NCI-H345 treated with DMSO at 0.1 percent for 48 hours (cell line): ENCODE data around the gene PSAP.
A peak's percentile ranks its signal among the peaks of the same experiment; 100 is the strongest.
"Not testable (repeated sequence)": the region's sequence is repeated elsewhere in the genome, so short reads cannot be mapped to it uniquely, and the experiment has no call there.

ENCODE experiments used
- DNase-seq: peaks from one replicate; lab custom pipeline; 2025; ENCODE audit not compliant: unreplicated experiment; lab: John Stamatoyannopoulos, UW

PSAP gene

DNA sequence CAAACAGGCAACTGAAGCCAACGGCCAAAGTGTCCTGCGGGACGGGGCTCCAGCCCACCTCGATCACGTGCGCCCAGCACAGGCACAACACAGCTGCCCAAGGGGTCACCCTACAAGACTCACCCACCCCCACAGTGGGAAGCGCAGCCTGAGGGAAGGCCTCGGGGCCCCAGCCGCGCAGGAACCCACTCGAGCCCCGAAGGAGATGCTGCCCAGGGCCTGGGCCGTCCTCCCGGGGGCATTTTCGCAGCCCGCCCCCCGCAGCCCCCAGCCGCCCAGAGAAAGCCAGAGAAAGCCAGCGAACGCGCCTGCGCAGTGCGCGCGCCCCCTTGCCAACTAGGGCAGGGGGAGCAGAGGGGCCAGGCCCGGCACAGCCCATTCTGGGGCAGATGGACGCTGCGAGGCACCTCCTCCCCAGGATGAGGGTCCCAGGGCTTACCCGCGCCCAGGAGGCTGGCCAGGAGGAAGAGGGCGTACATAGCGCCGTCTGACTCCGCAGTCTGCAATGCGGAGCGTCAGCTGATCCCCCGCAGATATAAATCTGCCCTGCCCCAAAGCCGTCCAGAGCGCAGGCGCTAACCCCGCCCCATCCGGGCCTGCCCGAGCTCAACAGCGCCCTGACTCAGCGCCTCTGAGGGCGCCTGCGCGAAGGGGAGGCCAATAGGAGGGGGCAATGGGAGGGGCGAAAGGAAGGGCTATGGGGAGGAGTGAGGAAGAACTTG, at the start of gene PSAP:
Gene PSAP (minus strand): TSS at position 509 of the 722 bp plus-strand sequence. CDS start 30 bp downstream, at position 479.
- DNase-seq = peak; percentile 72

DNA sequence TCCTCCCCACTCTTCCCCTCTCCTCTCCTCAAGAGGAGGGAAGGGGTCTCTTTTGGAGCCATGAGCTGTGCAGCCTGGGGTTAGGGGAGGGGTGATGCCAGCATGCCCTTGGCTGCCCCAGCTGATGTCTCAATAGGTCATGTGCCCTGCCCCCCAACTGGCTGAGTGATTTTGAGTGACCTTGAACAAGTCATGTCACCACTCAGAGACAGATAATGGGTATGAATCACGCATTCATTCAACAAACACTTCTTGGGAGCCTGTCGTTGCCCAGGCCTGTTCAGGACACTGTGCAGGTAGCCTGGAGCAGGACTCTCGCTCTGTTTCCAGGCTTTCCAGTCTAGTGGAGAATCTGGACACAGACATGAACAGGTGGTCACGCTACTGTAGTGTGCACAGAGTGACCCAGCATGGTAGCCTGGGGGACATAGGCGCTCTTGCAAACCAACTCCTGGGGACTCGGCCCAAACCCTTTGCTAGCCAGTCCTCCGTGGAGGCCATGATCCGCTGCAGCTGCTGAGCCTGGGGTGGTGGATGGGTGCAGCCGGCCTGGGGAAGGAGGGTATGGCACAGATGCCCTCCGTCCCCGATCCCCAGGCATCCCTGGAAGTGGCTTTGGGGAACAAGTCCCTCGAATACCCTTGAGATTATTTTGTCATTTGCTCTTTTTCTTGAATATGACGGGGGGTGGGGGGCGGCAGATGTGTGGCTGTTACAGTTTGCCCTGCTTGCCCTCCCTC, 49.6 kb upstream of the PSAP start:
- DNase-seq = no peak

DNA sequence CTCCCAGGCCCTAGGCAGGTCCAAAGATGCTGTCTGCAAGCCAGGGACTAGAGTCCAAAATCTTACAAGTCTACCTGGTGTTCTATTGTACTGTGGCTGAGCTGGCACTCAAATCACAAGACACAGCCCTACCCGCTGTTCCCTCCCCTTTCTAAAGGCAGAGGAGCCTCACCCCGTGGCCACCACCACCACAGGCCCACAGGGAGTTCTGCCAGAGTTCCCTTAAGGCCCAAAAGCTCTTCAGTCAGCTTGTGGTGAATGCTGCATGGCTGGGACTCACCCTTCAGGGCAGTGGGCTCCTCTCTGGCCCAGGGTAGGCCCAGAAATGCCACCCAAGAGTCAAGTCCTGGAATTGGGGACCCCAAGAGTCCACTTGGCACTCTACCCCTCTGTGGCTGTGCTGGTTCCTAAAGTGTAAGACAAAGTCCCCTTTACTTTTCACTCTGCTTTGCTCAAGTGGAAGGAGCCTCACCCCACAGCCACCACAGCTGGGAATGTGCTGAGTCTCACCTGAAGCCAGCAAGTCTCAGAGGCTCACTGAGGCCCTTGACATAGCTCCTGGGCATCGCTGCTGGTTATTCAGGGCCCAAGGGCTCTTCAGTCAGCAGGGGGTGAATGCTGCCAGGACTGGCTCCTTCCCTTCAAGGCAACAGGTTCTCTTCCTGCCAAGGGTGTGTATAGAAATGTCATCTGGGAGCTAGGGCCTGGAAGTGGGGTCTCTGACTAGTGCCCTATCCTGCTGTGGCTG, 48.8 kb upstream of the PSAP start:
- no peak for DNase-seq

DNA sequence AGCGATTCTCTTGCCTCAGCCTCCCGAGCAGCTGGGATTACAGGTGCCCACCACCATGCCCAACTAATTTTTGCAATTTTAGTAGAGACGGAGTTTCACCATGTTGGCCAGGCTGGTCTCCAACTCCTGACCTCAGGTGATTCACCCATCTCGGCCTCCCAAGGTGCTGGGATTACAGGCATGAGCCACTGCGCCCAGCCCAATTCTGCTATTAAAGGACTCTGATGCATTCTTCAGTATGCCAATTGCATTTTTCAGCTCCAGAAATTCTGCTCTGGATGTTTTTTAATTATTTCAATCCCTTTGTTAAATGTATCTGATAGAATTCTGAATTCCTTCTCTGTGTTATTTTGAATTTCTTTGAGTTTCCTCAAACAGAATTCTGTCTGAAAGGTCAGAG, 47.3 kb upstream of the PSAP start:
- DNase-seq = not testable (repeated sequence)

DNA sequence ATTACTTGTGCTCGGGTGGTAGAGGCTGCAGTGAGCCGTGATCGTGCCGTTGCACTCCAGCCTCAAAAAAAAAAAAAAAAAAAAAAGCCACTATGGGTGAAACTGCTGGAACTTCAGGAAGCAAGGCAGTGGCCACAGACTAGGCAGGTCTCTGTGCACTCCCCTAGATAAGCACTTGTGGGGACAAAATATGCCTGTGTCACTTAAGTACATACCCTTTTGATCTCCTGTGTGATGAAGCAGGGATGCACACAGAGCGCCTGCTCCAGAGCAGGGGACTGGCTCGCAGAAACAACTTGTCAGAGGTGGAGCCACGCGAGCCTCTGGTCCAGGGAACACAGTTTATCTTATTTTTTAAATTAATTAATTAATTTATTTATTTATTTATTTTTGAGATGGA, 42.9 kb upstream of the PSAP start:
- no peak for DNase-seq

DNA sequence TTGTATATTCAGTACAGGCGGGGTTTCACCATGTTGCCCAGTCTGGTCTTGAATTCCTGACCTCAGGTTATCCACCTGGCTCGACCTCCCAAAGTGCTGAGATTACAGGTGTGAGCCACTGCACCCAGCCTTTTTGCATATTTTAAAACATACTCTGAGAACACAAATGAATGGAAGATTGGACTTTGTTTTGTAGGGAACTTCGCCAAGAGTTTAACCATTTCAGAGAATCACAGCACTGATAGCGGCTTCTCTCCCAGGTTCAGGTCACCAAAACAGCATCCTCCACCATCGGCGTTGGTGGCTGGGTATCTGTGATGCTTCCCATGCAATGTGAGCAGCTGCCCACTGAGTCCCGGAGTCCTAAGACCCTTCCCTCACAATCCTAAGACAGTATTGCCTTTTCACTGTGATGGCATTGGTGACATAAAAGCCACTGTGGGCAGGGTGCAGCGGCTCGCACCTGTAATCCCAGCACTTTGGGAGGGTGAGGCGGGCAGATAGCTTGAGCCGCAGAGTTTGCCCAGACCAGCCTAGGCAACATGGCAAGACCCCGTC, 42.3 kb upstream of the PSAP start:
- no peak for DNase-seq

DNA sequence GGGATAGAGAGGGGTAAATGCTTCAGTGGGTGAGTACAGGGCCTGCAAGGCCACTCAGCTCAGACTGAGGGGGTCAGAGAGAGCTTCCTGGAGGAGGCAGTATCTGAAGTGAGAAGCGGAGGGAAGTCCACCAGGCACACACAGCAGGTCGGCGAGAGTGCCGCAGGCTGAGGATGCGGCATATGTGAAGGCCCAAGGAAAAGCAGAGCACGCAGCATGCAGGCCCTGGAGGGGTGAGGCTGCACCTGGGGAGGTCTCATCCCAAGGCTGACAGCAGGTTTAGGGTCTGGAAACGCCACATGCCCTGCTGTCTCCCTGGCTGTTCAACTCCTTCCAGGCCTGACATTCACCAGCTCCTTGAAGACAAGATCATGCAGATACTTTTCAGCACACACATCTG, 40.4 kb upstream of the PSAP start:
- no peak for DNase-seq

DNA sequence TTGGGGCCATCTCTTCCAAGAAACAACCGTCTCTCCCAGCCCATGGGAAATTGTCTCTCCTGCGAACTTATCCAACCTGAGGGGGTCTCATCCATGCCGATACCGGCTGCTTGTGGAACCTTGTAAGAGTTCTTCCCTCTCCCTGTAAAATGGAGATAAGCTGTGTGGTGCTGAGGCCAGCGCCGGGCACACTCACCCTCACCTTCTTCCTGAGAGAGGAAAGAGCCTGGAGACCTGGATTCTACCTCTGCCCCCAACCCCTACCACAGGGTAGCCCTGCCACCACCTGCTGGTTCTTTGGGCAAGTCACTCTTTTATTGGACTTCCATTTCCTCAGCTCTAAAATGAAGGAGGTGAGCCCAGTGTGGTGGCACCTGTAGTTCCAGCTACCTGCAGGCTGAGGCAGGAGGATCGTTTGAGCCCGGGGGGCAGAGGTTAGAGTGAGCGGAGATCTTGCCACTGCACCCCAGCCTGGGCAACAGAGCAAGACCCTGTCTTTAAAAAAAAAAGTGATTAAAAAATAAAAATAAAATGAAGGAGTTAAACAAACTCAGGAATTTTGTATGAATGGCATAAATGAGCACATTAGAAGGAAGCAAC, 38.4 kb upstream of the PSAP start:
- DNase-seq = no peak

DNA sequence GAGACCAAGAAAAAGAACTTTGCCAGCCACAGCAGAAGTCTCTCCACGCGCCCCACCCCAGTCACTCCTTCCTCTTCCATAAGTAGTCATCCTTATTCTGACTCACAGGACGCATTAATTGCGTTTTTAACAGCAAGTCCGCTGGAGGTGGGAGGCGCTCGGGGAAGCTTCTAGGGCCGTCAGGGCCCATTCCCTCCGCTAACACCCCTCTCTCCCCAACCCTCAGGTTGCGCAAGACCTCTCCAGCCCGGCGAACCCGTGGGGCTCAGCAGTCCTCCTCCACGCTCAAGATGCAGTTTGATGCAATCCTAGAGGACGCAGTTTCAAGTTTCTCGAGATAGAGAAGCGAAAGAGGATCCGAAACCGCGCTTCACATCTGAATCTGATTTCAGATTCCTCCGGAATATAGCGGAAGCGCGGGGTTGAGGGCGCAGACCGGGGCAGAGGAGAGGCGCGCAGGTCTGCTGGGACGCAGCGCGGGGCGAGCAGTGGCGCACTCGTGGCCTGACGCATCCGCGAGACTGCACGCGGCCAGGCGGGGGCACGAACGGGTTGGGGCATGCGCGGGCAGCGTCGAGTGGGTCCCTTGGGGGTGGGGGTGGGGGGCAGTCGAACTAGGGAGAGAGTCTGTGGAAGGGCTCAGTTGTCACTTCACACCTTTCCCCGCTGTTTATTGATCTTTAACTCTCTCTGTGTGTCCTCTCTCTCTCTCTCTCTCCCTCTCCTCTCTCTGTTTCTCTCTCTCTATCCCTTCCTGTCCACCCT, 37.8 kb upstream of the PSAP start:
- no peak for DNase-seq

DNA sequence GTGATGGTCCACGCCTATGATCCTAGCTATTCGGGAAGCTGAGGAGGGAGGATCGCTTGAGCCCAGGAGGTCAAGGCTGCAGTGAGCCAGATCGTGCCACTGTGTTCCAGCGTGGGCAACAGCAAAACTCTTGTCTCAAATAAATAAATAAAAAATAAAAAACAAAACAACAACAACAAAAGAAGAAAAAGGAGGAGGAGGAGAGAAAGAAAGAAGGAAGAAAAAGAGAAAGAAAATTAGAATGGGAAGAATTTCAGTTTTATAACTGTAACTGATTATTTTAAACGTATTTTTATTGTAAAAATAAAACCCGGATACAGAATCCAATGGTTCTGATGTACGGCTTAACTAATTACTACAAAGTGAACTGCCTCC, 37.2 kb upstream of the PSAP start:
- no peak for DNase-seq

DNA sequence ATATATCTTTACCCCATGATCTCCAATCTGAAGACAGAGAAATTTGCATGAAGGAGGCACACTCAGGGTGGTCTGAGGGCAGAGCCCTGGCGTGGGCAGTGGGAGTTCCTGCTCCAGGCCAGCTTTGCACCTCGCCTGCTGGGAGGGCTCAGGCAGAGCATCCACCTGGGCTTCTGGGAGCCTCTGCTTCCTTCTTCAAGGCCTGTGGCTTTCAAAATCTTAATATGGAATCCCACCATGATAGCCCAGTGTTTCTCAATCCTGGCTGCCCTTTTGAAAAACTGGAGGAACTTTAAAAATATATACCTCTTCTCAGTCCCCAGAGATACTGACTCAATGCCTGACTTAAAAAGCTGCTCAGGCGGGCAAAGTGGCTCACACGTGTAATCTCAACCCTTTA, 36.7 kb upstream of the PSAP start:
- DNase-seq = no peak

DNA sequence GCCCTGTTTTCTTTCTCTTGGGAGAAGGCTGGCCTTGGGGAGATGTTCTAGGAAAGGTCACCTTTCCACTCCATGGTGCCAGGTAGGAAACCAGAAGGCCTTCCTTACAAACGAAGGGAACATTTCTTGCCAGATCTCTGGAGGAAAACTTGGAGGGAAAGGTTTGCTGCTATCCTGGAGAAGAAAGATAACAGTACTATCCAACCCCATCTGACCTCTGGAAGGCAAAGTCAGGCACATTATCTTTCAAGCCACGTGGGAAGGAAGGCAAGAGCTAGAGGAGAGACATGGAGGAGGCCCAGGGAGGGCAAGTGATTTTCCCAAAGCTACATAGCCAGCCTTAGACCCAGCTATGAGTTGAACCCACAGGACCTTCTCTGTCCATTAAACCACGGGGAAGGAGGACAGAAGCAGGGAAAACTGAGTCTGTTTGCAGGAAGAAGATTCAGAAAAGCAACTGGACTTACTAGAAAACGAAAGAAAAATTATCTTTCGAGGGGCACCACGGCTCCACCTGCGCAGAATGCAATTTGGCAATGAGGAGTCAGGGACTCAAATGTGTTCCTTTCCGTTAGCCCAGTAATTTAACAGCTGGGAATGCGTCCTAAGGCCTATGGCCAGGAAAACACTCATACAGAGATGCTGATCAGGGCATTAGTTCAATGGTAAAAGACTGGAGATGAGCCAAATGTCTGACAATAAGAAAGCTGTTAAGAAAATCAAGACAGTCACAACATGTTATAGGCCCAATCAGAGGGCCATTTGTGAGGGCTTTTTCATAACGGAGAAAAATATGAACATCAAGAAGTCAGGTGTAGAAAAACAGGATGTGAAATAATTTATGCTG, 32.0 kb upstream of the PSAP start:
- no peak for DNase-seq

DNA sequence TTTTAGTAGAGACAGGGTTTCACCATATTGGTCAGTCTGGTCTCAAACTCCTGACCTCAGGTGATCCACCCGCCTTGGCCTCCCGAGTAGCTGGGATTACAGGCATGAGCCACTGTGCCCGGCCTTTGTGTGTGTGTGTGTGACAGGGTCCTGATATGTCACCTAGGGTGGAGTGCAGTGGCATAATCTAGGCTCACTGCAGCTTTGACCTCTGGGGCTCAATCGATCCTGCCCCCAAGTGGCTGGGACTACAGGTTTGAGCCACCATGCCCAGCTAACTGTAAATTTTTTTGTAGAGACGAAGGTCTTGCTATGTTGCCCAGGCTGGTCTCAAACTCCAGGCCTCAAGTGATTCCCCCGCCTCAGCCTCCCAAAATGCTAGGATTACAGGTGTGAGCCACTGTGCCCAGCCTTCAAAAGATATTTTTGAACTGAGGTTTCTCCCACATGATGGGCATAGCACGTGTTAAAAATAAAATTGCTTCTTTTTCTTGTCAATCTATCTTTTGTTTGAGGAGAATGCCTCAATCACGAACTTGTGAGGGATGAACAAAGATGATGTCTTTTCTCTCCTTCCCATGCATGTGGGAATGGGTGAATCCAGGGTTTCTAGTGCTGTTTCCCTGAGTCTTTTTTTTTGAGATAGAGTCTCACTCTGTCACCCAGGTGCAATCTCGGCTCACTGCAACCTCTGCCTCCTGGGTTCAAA, 30.8 kb upstream of the PSAP start:
- DNase-seq = no peak

DNA sequence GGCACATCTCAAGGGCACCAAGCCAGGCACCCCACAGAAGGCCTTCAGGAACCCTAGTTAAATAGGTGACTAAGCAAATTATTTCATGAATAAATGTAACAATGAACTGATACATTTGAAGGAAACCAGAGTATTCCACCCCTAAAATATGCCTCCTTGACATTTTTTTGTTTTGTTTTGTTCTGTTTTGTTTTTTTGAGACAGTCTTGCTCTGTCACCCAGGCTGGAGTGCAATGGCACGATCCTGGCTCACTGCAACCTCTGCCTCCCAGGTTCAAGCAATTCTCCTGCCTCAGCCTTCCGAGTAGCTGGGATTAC, 30.2 kb upstream of the PSAP start:
- DNase-seq = not testable (repeated sequence)

DNA sequence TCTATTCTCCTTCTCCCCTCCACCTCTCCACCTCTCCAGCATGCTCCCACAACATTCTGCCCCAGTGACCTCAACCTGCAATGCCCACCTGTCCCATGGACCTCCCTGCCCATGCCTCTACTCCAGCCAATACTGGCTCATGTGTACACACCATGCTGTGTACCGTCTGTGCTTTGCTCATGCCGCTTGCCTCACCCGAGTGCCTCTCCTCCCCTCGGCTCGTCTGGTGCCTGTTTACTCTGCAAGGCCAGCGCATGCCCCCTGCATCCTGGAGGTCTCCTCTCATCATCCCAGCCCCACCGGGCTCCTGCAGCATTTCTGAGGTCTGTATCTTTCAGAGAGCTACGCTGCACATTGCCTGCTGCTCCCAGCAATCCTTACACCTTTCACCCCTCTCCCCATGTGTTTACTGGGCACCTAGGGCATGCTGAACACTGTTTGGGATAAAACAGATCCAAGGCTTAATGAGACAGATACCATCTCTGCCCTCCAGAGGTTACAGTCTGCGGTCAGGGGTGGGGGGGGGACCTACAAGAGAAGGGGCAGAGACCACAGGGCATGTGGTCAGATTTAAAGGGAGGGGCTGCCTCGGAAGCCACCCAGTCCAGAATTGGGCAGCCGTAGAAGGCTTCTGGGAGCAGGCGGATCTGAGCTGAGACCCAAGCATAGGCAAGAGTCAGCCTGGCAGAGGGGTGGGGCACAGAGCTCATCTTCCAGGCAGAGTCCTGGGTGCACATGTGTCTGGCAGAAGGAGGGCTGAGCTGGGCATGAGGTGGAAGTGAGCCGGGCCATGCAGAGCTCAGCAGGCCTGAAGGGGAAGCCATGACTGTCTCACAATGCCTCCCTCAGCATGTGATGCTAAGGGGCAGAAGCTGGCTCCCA, 29.6 kb upstream of the PSAP start:
- no peak for DNase-seq

DNA sequence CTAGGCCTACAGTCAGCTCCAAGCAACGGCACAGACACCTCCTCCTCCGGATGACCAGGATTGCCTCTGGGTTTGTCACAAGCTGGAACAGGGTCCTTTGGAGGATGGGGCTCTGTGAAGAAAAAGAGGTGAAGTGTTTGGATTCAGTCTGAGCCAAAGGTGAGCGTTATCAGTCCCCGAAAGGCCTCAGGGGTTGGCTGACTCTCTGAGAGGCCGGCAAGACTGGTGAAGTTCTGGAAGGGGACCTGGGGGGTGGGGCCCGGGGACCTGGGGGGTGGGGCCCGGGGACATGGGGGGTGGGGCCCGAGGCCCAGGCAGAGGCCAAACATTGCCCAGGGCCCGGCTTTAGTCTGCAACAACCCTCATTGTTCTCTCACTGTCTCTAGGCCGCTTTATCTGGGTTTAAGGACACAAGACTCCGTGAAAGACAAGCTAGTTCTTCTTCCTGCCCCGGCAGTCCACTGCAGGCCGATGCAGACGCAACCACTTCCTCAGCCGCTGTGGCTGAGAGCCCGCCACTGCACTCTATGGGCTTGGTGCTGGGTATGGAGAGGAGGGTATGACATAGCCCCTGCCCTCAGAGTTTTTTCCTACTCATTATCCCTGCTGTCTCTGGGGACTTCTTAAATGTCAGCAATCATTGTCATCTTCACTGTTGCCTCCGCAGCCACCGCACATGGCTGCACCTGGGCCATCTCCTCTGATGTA, 27.4 kb upstream of the PSAP start:
- no peak for DNase-seq

DNA sequence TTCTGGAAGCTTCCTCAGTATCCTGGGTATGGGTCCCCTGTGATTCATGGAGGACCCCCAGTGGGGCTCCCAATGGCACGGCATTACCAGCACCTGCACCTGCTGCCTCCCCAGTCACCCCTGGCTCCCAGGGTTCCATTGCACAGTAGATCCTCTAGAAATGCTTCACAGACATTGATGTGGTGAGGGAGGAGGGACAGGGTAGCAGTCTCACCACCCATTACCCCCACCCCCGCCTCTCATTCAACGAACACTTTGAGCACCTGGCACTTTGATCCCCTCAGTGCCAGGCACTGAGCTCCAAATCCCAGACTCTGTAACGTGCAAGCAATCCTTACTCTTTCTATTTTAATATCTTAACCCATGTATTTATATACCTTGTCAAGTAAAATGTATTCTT, 26.8 kb upstream of the PSAP start:
- DNase-seq = no peak
